ENCODE data around the gene TTC36.
A peak's percentile ranks its signal among the peaks of the same experiment; 100 is the strongest.
"Not testable (repeated sequence)": the region's sequence is repeated elsewhere in the genome, so short reads cannot be mapped to it uniquely, and the experiment has no call there.

TTC36 gene

GRCh38 chr11:118527109-118527508 lies at the start of gene TTC36:
Gene TTC36, plus strand, starts transcription at chr11:118527474. Its CDS starts 21 bp downstream, at chr11:118527495.
- no peak for DNase-seq (ENCODE audit: low read depth)

GRCh38 chr11:118481238-118481637 lies 46.0 kb upstream of the TTC36 start:
- DNase-seq (ENCODE audit: low read depth): not testable (repeated sequence)

GRCh38 chr11:118484405-118484804 lies 42.9 kb upstream of the TTC36 start:
- no peak for DNase-seq (ENCODE audit: low read depth)

- DNase-seq (ENCODE audit: low read depth): no peak
Observed at GRCh38 chr11:118485273-118485672, 42.0 kb upstream of the TTC36 start.

- peak; percentile 49 for DNase-seq (ENCODE audit: low read depth)
Observed at GRCh38 chr11:118488480-118489109, 38.7 kb upstream of the TTC36 start.

GRCh38 chr11:118491041-118491440 lies 36.2 kb upstream of the TTC36 start:
- no peak for DNase-seq (ENCODE audit: low read depth)

GRCh38 chr11:118497831-118498230 lies 29.4 kb upstream of the TTC36 start:
- DNase-seq (ENCODE audit: low read depth): peak; percentile 68

GRCh38 chr11:118503216-118503615 lies 24.1 kb upstream of the TTC36 start:
- DNase-seq (ENCODE audit: low read depth): no peak

GRCh38 chr11:118511601-118512000 lies 15.7 kb upstream of the TTC36 start:
- no peak for DNase-seq (ENCODE audit: low read depth)

- no peak for DNase-seq (ENCODE audit: low read depth)
Observed at GRCh38 chr11:118514103-118514502, 13.2 kb upstream of the TTC36 start.

GRCh38 chr11:118519549-118519948 lies 7.7 kb upstream of the TTC36 start:
- DNase-seq (ENCODE audit: low read depth): no peak

GRCh38 chr11:118521892-118522311 lies 5.4 kb upstream of the TTC36 start:
- no peak for DNase-seq (ENCODE audit: low read depth)

- no peak for DNase-seq (ENCODE audit: low read depth)
Observed at GRCh38 chr11:118522571-118523072, 4.7 kb upstream of the TTC36 start.

GRCh38 chr11:118524356-118524755 lies 2.9 kb upstream of the TTC36 start:
- DNase-seq (ENCODE audit: low read depth): no peak

GRCh38 chr11:118524757-118525470 lies 2.4 kb upstream of the TTC36 start:
- no peak for DNase-seq (ENCODE audit: low read depth)

GRCh38 chr11:118526688-118527087 lies 586 bp upstream of the TTC36 start:
- no peak for DNase-seq (ENCODE audit: low read depth)

- no peak for DNase-seq (ENCODE audit: low read depth)
Observed at GRCh38 chr11:118528511-118528910, 1.2 kb downstream of the TTC36 start.

- DNase-seq (ENCODE audit: low read depth): no peak
Observed at GRCh38 chr11:118529584-118530175, 2.4 kb downstream of the TTC36 start.

- DNase-seq (ENCODE audit: low read depth): no peak
Observed at GRCh38 chr11:118530180-118530682, 3.0 kb downstream of the TTC36 start.

- no peak for DNase-seq (ENCODE audit: low read depth)
Observed at GRCh38 chr11:118530683-118531596, 3.7 kb downstream of the TTC36 start, which contains the start of gene TMEM25. Gene TMEM25, plus strand, starts transcription at chr11:118531192. Its CDS starts 610 bp downstream, at chr11:118531802.

GRCh38 chr11:118531597-118532084 lies 4.4 kb downstream of the TTC36 start:
- no peak for DNase-seq (ENCODE audit: low read depth)

Measured in non-pigmented ciliary epithelial cell (primary cell).